Measurements from ENCODE around the gene GGTLC2. TPM values are rescaled to one million over a fixed set of nuclear protein-coding genes. Genes with fewer than 3 reads are reported as not detected.
"Not testable (repeated sequence)": the region's sequence is repeated elsewhere in the genome, so short reads cannot be mapped to it uniquely, and the experiment has no call there.

The GGTLC2 gene
- total RNA-seq, 1 donor from 2014 or later = 1.5 TPM

- no peak for TF ChIP-seq CTCF (IDR thresholded peaks at IDR 0.05)
- no peak overlapping the region for H3K27ac Mint-ChIP-seq (ENCODE audit: unreplicated experiment)
- H3K27me3 Mint-ChIP-seq (ENCODE audit: low read depth) = peaks cover 50% of the 10 kb centered on the region
- no peak for DNase-seq (ENCODE audit: low spot score)
- no peak overlapping the region for H3K4me3 Mint-ChIP-seq (ENCODE audit: unreplicated experiment)
- H3K9me3 Mint-ChIP-seq (ENCODE audit: low read depth) = peaks cover 5% of the 10 kb centered on the region
- H3K4me1 Mint-ChIP-seq (ENCODE audit: low read depth) = no peaks in the 10 kb centered on the region
- peaks cover 6% of the 10 kb centered on the region for H3K36me3 Mint-ChIP-seq (ENCODE audit: low read depth)
These were observed 30.3 kb upstream of the GGTLC2 start for GRCh38 chr22:22614065-22614464.

GRCh38 chr22:22616636-22617035 lies 27.8 kb upstream of the GGTLC2 start:
- Mint-ChIP-seq H3K4me1 (ENCODE audit: low read depth) (no peaks in the 10 kb centered on the region), H3K27ac (ENCODE audit: unreplicated experiment) (no peak overlapping the region), H3K9me3 (ENCODE audit: low read depth) (peaks cover 5% of the 10 kb centered on the region), H3K4me3 (ENCODE audit: unreplicated experiment) (no peak overlapping the region), H3K27me3 (ENCODE audit: low read depth) (peaks cover 46% of the 10 kb centered on the region), H3K36me3 (ENCODE audit: low read depth) (peaks cover 6% of the 10 kb centered on the region)
- no peak for DNase-seq (ENCODE audit: low spot score)
- TF ChIP-seq CTCF (IDR thresholded peaks at IDR 0.05) = no peak

GRCh38 chr22:22618448-22618847 lies 26.0 kb upstream of the GGTLC2 start:
- no peak overlapping the region for H3K4me3 Mint-ChIP-seq (ENCODE audit: unreplicated experiment)
- H3K4me1 Mint-ChIP-seq (ENCODE audit: low read depth) = no peaks in the 10 kb centered on the region
- H3K36me3 Mint-ChIP-seq (ENCODE audit: low read depth) = peaks cover 6% of the 10 kb centered on the region
- H3K27me3 Mint-ChIP-seq (ENCODE audit: low read depth) = peaks cover 40% of the 10 kb centered on the region
- no peak for DNase-seq (ENCODE audit: low spot score)
- TF ChIP-seq CTCF (IDR thresholded peaks at IDR 0.05) = no peak
- peaks cover 5% of the 10 kb centered on the region for H3K9me3 Mint-ChIP-seq (ENCODE audit: low read depth)
- no peak overlapping the region for H3K27ac Mint-ChIP-seq (ENCODE audit: unreplicated experiment)

- peaks cover 6% of the 10 kb centered on the region for H3K36me3 Mint-ChIP-seq (ENCODE audit: low read depth)
- H3K4me1 Mint-ChIP-seq (ENCODE audit: low read depth) = no peaks in the 10 kb centered on the region
- TF ChIP-seq CTCF (IDR thresholded peaks at IDR 0.05) = no peak
- H3K9me3 Mint-ChIP-seq (ENCODE audit: low read depth) = peaks cover 5% of the 10 kb centered on the region
- H3K27me3 Mint-ChIP-seq (ENCODE audit: low read depth) = peaks cover 40% of the 10 kb centered on the region
- no peak overlapping the region for H3K27ac Mint-ChIP-seq (ENCODE audit: unreplicated experiment)
- H3K4me3 Mint-ChIP-seq (ENCODE audit: unreplicated experiment) = no peak overlapping the region
- DNase-seq (ENCODE audit: low spot score) = no peak
These were observed 25.5 kb upstream of the GGTLC2 start for GRCh38 chr22:22618923-22619322.

GRCh38 chr22:22619765-22620414 lies 24.5 kb upstream of the GGTLC2 start:
- peaks cover 6% of the 10 kb centered on the region for H3K36me3 Mint-ChIP-seq (ENCODE audit: low read depth)
- peaks cover 32% of the 10 kb centered on the region for H3K27me3 Mint-ChIP-seq (ENCODE audit: low read depth)
- H3K9me3 Mint-ChIP-seq (ENCODE audit: low read depth) = peaks cover 8% of the 10 kb centered on the region
- no peak for DNase-seq (ENCODE audit: low spot score)
- no peak for TF ChIP-seq CTCF (IDR thresholded peaks at IDR 0.05)
- no peak overlapping the region for H3K4me3 Mint-ChIP-seq (ENCODE audit: unreplicated experiment)
- no peaks in the 10 kb centered on the region for H3K4me1 Mint-ChIP-seq (ENCODE audit: low read depth)
- H3K27ac Mint-ChIP-seq (ENCODE audit: unreplicated experiment) = no peak overlapping the region

- H3K4me3 Mint-ChIP-seq (ENCODE audit: unreplicated experiment); H3K4me1 Mint-ChIP-seq (ENCODE audit: low read depth); H3K27me3 Mint-ChIP-seq (ENCODE audit: low read depth); H3K9me3 Mint-ChIP-seq (ENCODE audit: low read depth); DNase-seq (ENCODE audit: low spot score); H3K27ac Mint-ChIP-seq (ENCODE audit: unreplicated experiment); H3K36me3 Mint-ChIP-seq (ENCODE audit: low read depth): not testable (repeated sequence)
These were observed 15.6 kb upstream of the GGTLC2 start for GRCh38 chr22:22628546-22629495.

GRCh38 chr22:22631223-22631652 lies 13.2 kb upstream of the GGTLC2 start:
- H3K9me3 Mint-ChIP-seq (ENCODE audit: low read depth); DNase-seq (ENCODE audit: low spot score); H3K4me1 Mint-ChIP-seq (ENCODE audit: low read depth); H3K36me3 Mint-ChIP-seq (ENCODE audit: low read depth); H3K27me3 Mint-ChIP-seq (ENCODE audit: low read depth); H3K4me3 Mint-ChIP-seq (ENCODE audit: unreplicated experiment): not testable (repeated sequence)
- peak overlapping the region; percentile 61 for H3K27ac Mint-ChIP-seq (ENCODE audit: unreplicated experiment)

- H3K27ac Mint-ChIP-seq (ENCODE audit: unreplicated experiment); H3K36me3 Mint-ChIP-seq (ENCODE audit: low read depth); DNase-seq (ENCODE audit: low spot score); H3K4me3 Mint-ChIP-seq (ENCODE audit: unreplicated experiment); H3K9me3 Mint-ChIP-seq (ENCODE audit: low read depth); H3K27me3 Mint-ChIP-seq (ENCODE audit: low read depth); H3K4me1 Mint-ChIP-seq (ENCODE audit: low read depth): not testable (repeated sequence)
These were observed 12.2 kb upstream of the GGTLC2 start for GRCh38 chr22:22632226-22632625.
